SK-N-MC (cell line): ENCODE measurements around the gene OR10H1.

Experiments
- EZH2 ChIP-seq: fragments of 200-600 bp; sonication (generic); IDR thresholded peaks from one replicate; pipeline ENCODE4 v1.6.1; 2017; ENCODE audit warnings: antibody characterized with exemption
- POLR2AphosphoS5 ChIP-seq: IDR thresholded peaks from 2 replicates; pipeline ENCODE4 v1.6.1; 2012; ENCODE audit warnings: mild to moderate bottlenecking, low read depth, low read length, borderline replicate concordance

- TF ChIP-seq EZH2 (no peak), POLR2AphosphoS5 (no peak)
Measured at GRCh38 chr19:15862444-15862843, 47.0 kb upstream of the OR10H1 start.
